Fibroblast of lung (primary cell): ENCODE measurements around the gene CTNNA1. TPM values are rescaled to one million over a fixed set of nuclear protein-coding genes. Genes with fewer than 3 reads are reported as not detected.

Experiments
- DNase-seq, 2 donors: peaks; one replicate each; pipeline versions ENCODE4 v3.0.0 to v3.0.0-alpha.2; 2010; ENCODE audit warnings: low read depth in 2 of 2
- H2AFZ ChIP-seq: 2 replicates; pipeline ENCODE4 v1.5.1; 2012; ENCODE audit warnings: low read length, control low read depth, inconsistent platforms
- H3K27ac ChIP-seq: 2 replicates; pipeline ENCODE4 v1.5.1; 2011; ENCODE audit warnings: low read length, control low read depth; ENCODE audit not compliant: insufficient read depth
- H3K27me3 ChIP-seq: 2 replicates; pipeline ENCODE4 v1.5.1; 2011; ENCODE audit warnings: mild to moderate bottlenecking, low read length; ENCODE audit not compliant: control insufficient read depth, insufficient read depth
- H3K36me3 ChIP-seq: 2 replicates; pipeline ENCODE4 v1.5.1; 2011; ENCODE audit warnings: low read length; ENCODE audit not compliant: control insufficient read depth, insufficient read depth
- H3K4me1 ChIP-seq: 2 replicates; pipeline ENCODE4 v1.5.1; 2011; ENCODE audit warnings: low read length; ENCODE audit not compliant: control insufficient read depth, insufficient read depth; ENCODE audit errors: extremely low read depth
- H3K4me2 ChIP-seq: 2 replicates; pipeline ENCODE4 v1.5.1; 2011; ENCODE audit warnings: low read length, control low read depth; ENCODE audit not compliant: insufficient read depth; ENCODE audit errors: extremely low read depth
- H3K4me3 ChIP-seq, 4 experiments: fragments of 200-600 bp in 1 of 4; sonication (generic) in 1 of 4; replicated peaks in 1 of 4; 2 replicates each; pipeline ENCODE4 v1.5.1; 2011 to 2016; ENCODE audit warnings: low read length in 4 of 4, low read depth in 3 of 4, mild to moderate bottlenecking in 3 of 4, control low read depth in 2 of 4, inconsistent platforms in 1 of 4, mixed read lengths in 1 of 4; ENCODE audit not compliant: insufficient read depth in 1 of 4; ENCODE audit errors: control extremely low read depth in 1 of 4
- H3K79me2 ChIP-seq: 2 replicates; pipeline ENCODE4 v1.5.1; 2012; ENCODE audit warnings: mild to moderate bottlenecking, low read length, inconsistent platforms; ENCODE audit not compliant: control insufficient read depth, insufficient read depth
- H3K9ac ChIP-seq: 2 replicates; pipeline ENCODE4 v1.5.1; 2011; ENCODE audit warnings: mild to moderate bottlenecking, low read length, control low read depth; ENCODE audit not compliant: insufficient read depth
- H3K9me3 ChIP-seq: 2 replicates; pipeline ENCODE4 v1.5.1; 2012; ENCODE audit warnings: low read depth, low read length; ENCODE audit not compliant: control insufficient read depth, insufficient read depth
- H4K20me1 ChIP-seq: 2 replicates; pipeline ENCODE4 v1.5.1; 2011; ENCODE audit warnings: low read length; ENCODE audit not compliant: control insufficient read depth, insufficient read depth; ENCODE audit errors: extremely low read depth
- EZH2 ChIP-seq: IDR thresholded peaks from 2 replicates; pipeline ENCODE4 v1.5.1; 2012; ENCODE audit warnings: low read length, control low read depth, mild to moderate bottlenecking; ENCODE audit errors: missing control alignments
- polyA plus RNA-seq, 2 donors: library from polyadenylated mRNA; depleted of rRNA in 1 of 2; stranded (reverse) in 1 of 2; unstranded in 1 of 2; fragments of >200 nt; gene quantifications; 2 replicates each; pipeline ENCODE4 v1.2.1, GENCODE V29; 2011 to 2012; ENCODE audit warnings: missing spikeins in 1 of 2
- total RNA-seq: library from RNA; depleted of rRNA; stranded (reverse); fragments of >200 nt; gene quantifications from 2 replicates; pipeline ENCODE4 v1.2.1, GENCODE V29; 2014
- TF ChIP-seq, protein P1 (sequence below), 2 donors: IDR thresholded peaks in 1 of 2; conservative IDR thresholded peaks in 1 of 2; 1 replicate in 1 of 2; 2 replicates in 1 of 2; pipeline ENCODE4 v1.5.1; 2011 to 2012; ENCODE audit warnings: low read length in 2 of 2, control low read depth in 1 of 2, inconsistent platforms in 1 of 2, low read depth in 1 of 2, mild to moderate bottlenecking in 1 of 2

Gene CTNNA1
- total and polyA plus RNA-seq, 2 donors (not counting 1 experiment from before 2014, with no cell fraction given): 181 to 557 TPM

- H3K4me1 ChIP-seq: peaks cover 4% of the 10 kb centered on the region
- DNase-seq: no peak
- no peaks in the 10 kb centered on the region for H4K20me1 ChIP-seq
- no peak overlapping the region for H3K27ac ChIP-seq
- no peak for TF ChIP-seq EZH2
- TF ChIP-seq, protein P1, sequence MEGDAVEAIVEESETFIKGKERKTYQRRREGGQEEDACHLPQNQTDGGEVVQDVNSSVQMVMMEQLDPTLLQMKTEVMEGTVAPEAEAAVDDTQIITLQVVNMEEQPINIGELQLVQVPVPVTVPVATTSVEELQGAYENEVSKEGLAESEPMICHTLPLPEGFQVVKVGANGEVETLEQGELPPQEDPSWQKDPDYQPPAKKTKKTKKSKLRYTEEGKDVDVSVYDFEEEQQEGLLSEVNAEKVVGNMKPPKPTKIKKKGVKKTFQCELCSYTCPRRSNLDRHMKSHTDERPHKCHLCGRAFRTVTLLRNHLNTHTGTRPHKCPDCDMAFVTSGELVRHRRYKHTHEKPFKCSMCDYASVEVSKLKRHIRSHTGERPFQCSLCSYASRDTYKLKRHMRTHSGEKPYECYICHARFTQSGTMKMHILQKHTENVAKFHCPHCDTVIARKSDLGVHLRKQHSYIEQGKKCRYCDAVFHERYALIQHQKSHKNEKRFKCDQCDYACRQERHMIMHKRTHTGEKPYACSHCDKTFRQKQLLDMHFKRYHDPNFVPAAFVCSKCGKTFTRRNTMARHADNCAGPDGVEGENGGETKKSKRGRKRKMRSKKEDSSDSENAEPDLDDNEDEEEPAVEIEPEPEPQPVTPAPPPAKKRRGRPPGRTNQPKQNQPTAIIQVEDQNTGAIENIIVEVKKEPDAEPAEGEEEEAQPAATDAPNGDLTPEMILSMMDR (conservative IDR thresholded peaks at IDR 0.05 in 1 of 2, IDR thresholded peaks at IDR 0.05 in 1 of 2; ENCODE audit: low read depth in 1 of 2, low read length in 2 of 2): no peak
- no peaks in the 10 kb centered on the region for H3K9me3 ChIP-seq
- H3K27me3 ChIP-seq: no peaks in the 10 kb centered on the region
- H3K4me2 ChIP-seq: no peak overlapping the region
- H3K9ac ChIP-seq: no peak overlapping the region
- H2AFZ ChIP-seq: no peak overlapping the region
- peaks cover 89% of the 10 kb centered on the region for H3K79me2 ChIP-seq
- H3K4me3 ChIP-seq: no peak overlapping the region
- H3K36me3 ChIP-seq: peaks cover 6% of the 10 kb centered on the region
Observed at GRCh38 chr5:138762110-138762509, 8.9 kb downstream of the CTNNA1 start.

- Histone ChIP-seq H3K27me3 (no peaks in the 10 kb centered on the region), H3K4me1 (peaks cover 4% of the 10 kb centered on the region), H3K36me3 (peaks cover 5% of the 10 kb centered on the region), H3K9ac (no peak overlapping the region), H3K4me3 (no peak overlapping the region), H3K4me2 (no peak overlapping the region), H2AFZ (no peak overlapping the region), H3K27ac (no peak overlapping the region), H3K9me3 (no peaks in the 10 kb centered on the region), H3K79me2 (peaks cover 89% of the 10 kb centered on the region), H4K20me1 (no peaks in the 10 kb centered on the region)
- no peak for TF ChIP-seq EZH2
- TF ChIP-seq, protein P1 (conservative IDR thresholded peaks at IDR 0.05 in 1 of 2, IDR thresholded peaks at IDR 0.05 in 1 of 2; ENCODE audit: low read depth in 1 of 2, low read length in 2 of 2): no peak
- DNase-seq: no peak
Observed at GRCh38 chr5:138763037-138763778, 10.0 kb downstream of the CTNNA1 start.

GRCh38 chr5:138770291-138770690 is 17.1 kb downstream of the CTNNA1 start:
- Histone ChIP-seq H3K4me2 (no peak overlapping the region), H4K20me1 (peaks cover 1% of the 10 kb centered on the region), H3K4me3 (no peak overlapping the region), H3K9ac (no peak overlapping the region), H3K36me3 (no peaks in the 10 kb centered on the region), H3K9me3 (no peaks in the 10 kb centered on the region), H3K27ac (no peak overlapping the region), H2AFZ (no peak overlapping the region), H3K27me3 (no peaks in the 10 kb centered on the region), H3K4me1 (no peaks in the 10 kb centered on the region), H3K79me2 (peaks cover 88% of the 10 kb centered on the region)
- no peak for DNase-seq
- no peak for TF ChIP-seq EZH2
- TF ChIP-seq, protein P1 (conservative IDR thresholded peaks at IDR 0.05 in 1 of 2, IDR thresholded peaks at IDR 0.05 in 1 of 2; ENCODE audit: low read depth in 1 of 2, low read length in 2 of 2): no peak
